DOHH2 (cell line): Measurements from ENCODE around the gene SLC34A3.

Source experiments
- H3F3A ChIP-seq: fragments of 200-600 bp; sonication (generic), shearing (Covaris generic); 2 replicates; pipeline ENCODE4 v1.6.0; 2016; ENCODE audit warnings: antibody characterized with exemption, mild to moderate bottlenecking; ENCODE audit not compliant: control insufficient read depth, insufficient read depth
- H3K27ac ChIP-seq: fragments of 200-600 bp; sonication (generic); 2 replicates; pipeline ENCODE4 v1.5.1; 2014; ENCODE audit warnings: low read depth, mild to moderate bottlenecking, low read length, moderate library complexity
- H3K27me3 ChIP-seq: fragments of 200-600 bp; sonication (generic); 2 replicates; pipeline ENCODE4 v1.6.1; 2014; ENCODE audit warnings: mild to moderate bottlenecking, low read length, mixed read lengths; ENCODE audit not compliant: control insufficient read depth
- H3K36me3 ChIP-seq: fragments of 200-600 bp; sonication (generic); 2 replicates; pipeline ENCODE4 v1.6.1; 2014; ENCODE audit warnings: mild to moderate bottlenecking, low read length, moderate library complexity, mixed read lengths; ENCODE audit not compliant: control insufficient read depth
- H3K4me1 ChIP-seq: fragments of 200-600 bp; sonication (generic); 2 replicates; pipeline ENCODE4 v1.6.1; 2014; ENCODE audit warnings: mild to moderate bottlenecking, low read length, mixed read lengths; ENCODE audit not compliant: control insufficient read depth
- H3K4me2 ChIP-seq: fragments of 200-600 bp; sonication (generic); 2 replicates; pipeline ENCODE4 v1.6.0; 2014; ENCODE audit warnings: mild to moderate bottlenecking, low read length, moderate library complexity
- H3K4me3 ChIP-seq: fragments of 200-600 bp; sonication (generic); 2 replicates; pipeline ENCODE4 v1.5.1; 2014; ENCODE audit warnings: mild to moderate bottlenecking, low read length, mixed read lengths
- H3K79me2 ChIP-seq: fragments of 200-600 bp; sonication (generic); 2 replicates; pipeline ENCODE4 v1.6.1; 2014; ENCODE audit warnings: mild to moderate bottlenecking, low read length, mixed read lengths; ENCODE audit not compliant: control insufficient read depth
- H3K9me2 ChIP-seq: fragments of 200-600 bp; sonication (generic); replicated peaks from 2 replicates; pipeline ENCODE4 v1.6.1; 2014; ENCODE audit warnings: mild to moderate bottlenecking, low read length, mixed read lengths; ENCODE audit not compliant: control insufficient read depth
- H3K9me3 ChIP-seq: fragments of 200-600 bp; sonication (generic); 2 replicates; pipeline ENCODE4 v1.6.1; 2014; ENCODE audit warnings: antibody characterized with exemption, low read length, mixed read lengths; ENCODE audit not compliant: control insufficient read depth, insufficient read depth
- H4K20me1 ChIP-seq: fragments of 200-600 bp; sonication (generic); 2 replicates; pipeline ENCODE4 v1.6.0; 2014; ENCODE audit warnings: low read depth, mild to moderate bottlenecking, antibody characterized with exemption, low read length, moderate library complexity; ENCODE audit not compliant: control insufficient read depth, insufficient read depth
- CTCF ChIP-seq: fragments of 200-600 bp; sonication (generic); IDR thresholded peaks from one replicate; pipeline ENCODE4 v1.5.1; 2014; ENCODE audit warnings: antibody characterized with exemption, mild to moderate bottlenecking, low read depth, low read length; ENCODE audit not compliant: poor library complexity, severe bottlenecking
- EZH2phosphoT487 ChIP-seq: fragments of 200-600 bp; sonication (generic); IDR thresholded peaks from 2 replicates; pipeline ENCODE4 v1.6.1; 2017; ENCODE audit warnings: borderline replicate concordance, mild to moderate bottlenecking, antibody characterized with exemption, low read length, moderate library complexity, mixed read lengths

SLC34A3 gene

GRCh38 chr9:137233143-137233980 is 2.7 kb downstream of the SLC34A3 start:
- H3K79me2 ChIP-seq: peaks cover 15% of the 10 kb centered on the region

GRCh38 chr9:137234055-137234697 is 3.5 kb downstream of the SLC34A3 start:
- peaks cover 52% of the 10 kb centered on the region for H3K4me1 ChIP-seq
- H3K79me2 ChIP-seq: peaks cover 23% of the 10 kb centered on the region
- no peaks in the 10 kb centered on the region for H3F3A ChIP-seq
- no peak overlapping the region for H3K27ac ChIP-seq
- no peaks in the 10 kb centered on the region for H4K20me1 ChIP-seq
- H3K9me3 ChIP-seq: no peaks in the 10 kb centered on the region
- H3K4me3 ChIP-seq: no peak overlapping the region
- TF ChIP-seq EZH2phosphoT487 (no peak), CTCF (no peak)
- no peaks in the 10 kb centered on the region for H3K9me2 ChIP-seq
- peak overlapping the region; percentile 66 for H3K4me2 ChIP-seq
- H3K36me3 ChIP-seq: peaks cover 3% of the 10 kb centered on the region
- peaks cover 9% of the 10 kb centered on the region for H3K27me3 ChIP-seq

More at GRCh38 chr9:137233143-137233980, 2.7 kb downstream of the SLC34A3 start:
- no peaks in the 10 kb centered on the region for H3F3A ChIP-seq
- H3K4me3 ChIP-seq: no peak overlapping the region
- no peaks in the 10 kb centered on the region for H3K9me3 ChIP-seq
- H3K27ac ChIP-seq: no peak overlapping the region
- H3K36me3 ChIP-seq: no peaks in the 10 kb centered on the region
- TF ChIP-seq CTCF (no peak), EZH2phosphoT487 (no peak)
- no peak overlapping the region for H3K4me2 ChIP-seq
- H3K4me1 ChIP-seq: peaks cover 44% of the 10 kb centered on the region
- H4K20me1 ChIP-seq: no peaks in the 10 kb centered on the region
- no peaks in the 10 kb centered on the region for H3K9me2 ChIP-seq
- H3K27me3 ChIP-seq: peaks cover 13% of the 10 kb centered on the region

GRCh38 chr9:137234758-137235423 is 4.2 kb downstream of the SLC34A3 start:
- no peaks in the 10 kb centered on the region for H3F3A ChIP-seq
- TF ChIP-seq CTCF: no peak
- no peak for TF ChIP-seq EZH2phosphoT487
- peak overlapping the region; percentile 3; the same call in 1 of the 2 replicates for H3K27ac ChIP-seq
- no peaks in the 10 kb centered on the region for H4K20me1 ChIP-seq
- H3K36me3 ChIP-seq: peaks cover 3% of the 10 kb centered on the region
- H3K79me2 ChIP-seq: peaks cover 31% of the 10 kb centered on the region
- H3K4me3 ChIP-seq: peak overlapping the region; percentile 59; the same call in 1 of the 2 replicates
- no peaks in the 10 kb centered on the region for H3K9me2 ChIP-seq
- H3K9me3 ChIP-seq: no peaks in the 10 kb centered on the region
- peaks cover 5% of the 10 kb centered on the region for H3K27me3 ChIP-seq
- peak overlapping the region; percentile 66 for H3K4me2 ChIP-seq
- H3K4me1 ChIP-seq: peaks cover 52% of the 10 kb centered on the region
